Suprapubic skin (tissue), 4 donors: Measurements from ENCODE around the gene PACS2.
"Not testable (repeated sequence)": the region's sequence is repeated elsewhere in the genome, so short reads cannot be mapped to it uniquely, and the experiment has no call there.

ENCODE experiments used
- CTCF ChIP-seq, 2 donors: fragments of 200-600 bp in 1 of 2; fragments of 450-650 bp in 1 of 2; sonication (generic) in 1 of 2; IDR thresholded peaks; one replicate each; pipeline ENCODE4 v1.5.1; 2016 to 2019; ENCODE audit warnings: antibody characterized with exemption in 2 of 2, mild to moderate bottlenecking in 1 of 2, moderate library complexity in 1 of 2
- EP300 ChIP-seq: sonication (generic); formaldehyde crosslinking; IDR thresholded peaks from one replicate; pipeline ENCODE4 v1.6.1; 2017; ENCODE audit warnings: antibody characterized with exemption
- POLR2A ChIP-seq, 2 donors: fragments of 450-650 bp; IDR thresholded peaks; one replicate each; pipeline ENCODE4 v1.6.1; 2017; ENCODE audit warnings: antibody characterized with exemption in 2 of 2, mild to moderate bottlenecking in 2 of 2, moderate library complexity in 2 of 2
- POLR2AphosphoS5 ChIP-seq, 3 donors: sonication (generic); formaldehyde crosslinking; IDR thresholded peaks; one replicate each; pipeline ENCODE4 v1.6.1; 2017; ENCODE audit warnings: antibody characterized with exemption in 3 of 3

- not testable (repeated sequence) for TF ChIP-seq POLR2A (IDR thresholded peaks at IDR 0.05); CTCF (IDR thresholded peaks at IDR 0.05); POLR2AphosphoS5 (IDR thresholded peaks at IDR 0.05); EP300
Observed at GRCh38 chr14:105335231-105335542, 20.6 kb downstream of the PACS2 start.
